GM12892 (cell line): ENCODE results near the gene PPP6R3.
"Not testable (repeated sequence)": the region's sequence is repeated elsewhere in the genome, so short reads cannot be mapped to it uniquely, and the experiment has no call there.

ENCODE experiments used
- DNase-seq: peaks from one replicate; pipeline ENCODE4 v3.0.0; 2011; ENCODE audit not compliant: insufficient read length
- FAIRE-seq: peaks from 2 replicates; lab custom pipeline; 2011; peaks lifted over from hg19 to GRCh38; lab: Jason Lieb, UNC
- POLR2A ChIP-seq: IDR thresholded peaks from 2 replicates; pipeline ENCODE4 v1.6.1; 2011; ENCODE audit warnings: low read depth, low read length, control low read depth
- POLR2AphosphoS5 ChIP-seq: IDR thresholded peaks from 2 replicates; pipeline ENCODE4 v1.6.1; 2011; ENCODE audit warnings: low read depth, low read length, control low read depth
- TAF1 ChIP-seq: IDR thresholded peaks from 2 replicates; pipeline ENCODE4 v1.6.1; 2011; ENCODE audit warnings: low read depth, mild to moderate bottlenecking, control low read depth, low read length, borderline replicate concordance

Gene PPP6R3

GRCh38 chr11:68632802-68633201 lies 172.2 kb downstream of the PPP6R3 start:
- no peak for TF ChIP-seq POLR2AphosphoS5
- TF ChIP-seq TAF1 = no peak
- TF ChIP-seq POLR2A = no peak
- FAIRE-seq (no peak), DNase-seq (no peak)

DNA sequence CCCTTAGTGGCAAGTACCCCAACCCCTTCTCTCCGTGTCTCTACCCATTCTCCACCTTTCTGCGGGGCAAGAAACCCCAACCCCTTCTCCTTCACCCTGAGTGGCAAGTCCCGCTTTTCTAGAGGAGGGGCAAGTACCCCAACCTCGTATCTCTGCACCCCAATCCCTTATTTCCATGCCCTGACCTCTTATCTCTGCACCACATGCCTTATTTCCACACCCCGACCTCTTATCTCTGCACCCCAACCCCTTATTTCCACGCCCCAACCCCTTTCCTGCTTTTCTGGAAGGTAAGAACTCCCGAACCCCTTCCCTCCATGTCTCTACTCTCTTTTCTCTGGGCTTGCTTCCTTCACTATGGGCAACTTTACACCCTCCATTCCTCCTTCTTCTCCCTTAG lies 174.1 kb downstream of the PPP6R3 start:
- DNase-seq, FAIRE-seq: not testable (repeated sequence)

DNA sequence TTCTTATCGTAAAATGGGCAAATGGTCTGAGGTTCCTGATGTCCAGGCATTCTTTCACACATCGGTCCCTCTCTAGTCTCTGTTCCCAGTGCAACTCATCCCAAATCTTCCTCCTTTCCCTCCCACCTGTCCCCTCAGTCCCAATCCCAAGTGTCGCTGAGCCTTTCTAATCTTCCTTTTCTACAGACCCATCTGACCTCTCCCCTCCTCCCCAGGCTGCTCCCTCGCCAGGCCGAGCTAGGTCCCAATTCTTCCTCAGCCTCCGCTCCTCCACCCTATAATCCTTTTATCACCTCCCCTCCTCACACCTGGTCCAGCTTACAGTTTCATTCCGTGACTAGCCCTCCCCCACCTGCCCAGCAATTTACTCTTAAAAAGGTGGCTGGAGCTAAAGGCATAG lies 174.6 kb downstream of the PPP6R3 start:
- FAIRE-seq, DNase-seq: not testable (repeated sequence)

GRCh38 chr11:68635883-68636282 lies 175.3 kb downstream of the PPP6R3 start:
- FAIRE-seq, DNase-seq: not testable (repeated sequence)

- not testable (repeated sequence) for DNase-seq, FAIRE-seq
Measured at GRCh38 chr11:68639322-68639721, 178.8 kb downstream of the PPP6R3 start.

DNA sequence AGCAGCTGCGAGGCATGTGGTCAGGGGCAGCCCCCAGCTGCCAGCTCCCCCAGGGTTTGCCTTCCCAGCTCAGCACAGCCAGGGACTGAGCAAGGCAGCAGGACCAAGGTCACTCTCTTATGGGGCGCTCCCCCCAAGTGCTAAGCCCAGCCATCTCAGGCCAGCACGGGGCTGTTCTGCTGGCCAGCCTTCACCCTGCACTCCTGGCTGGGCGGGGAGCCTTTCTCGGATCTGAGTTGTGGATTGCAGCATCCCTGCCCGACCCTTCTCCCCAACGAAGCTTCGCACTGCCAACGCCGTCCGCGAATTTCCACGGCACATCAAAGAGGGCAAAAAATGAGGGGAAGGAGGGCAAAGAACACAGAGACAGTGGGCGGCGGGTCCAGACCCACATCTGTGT lies 181.3 kb downstream of the PPP6R3 start:
- FAIRE-seq (no peak), DNase-seq (no peak)
- TF ChIP-seq TAF1 = no peak
- TF ChIP-seq POLR2A = no peak
- no peak for TF ChIP-seq POLR2AphosphoS5

GRCh38 chr11:68643585-68643984 lies 183.0 kb downstream of the PPP6R3 start:
- FAIRE-seq = no peak
- TF ChIP-seq POLR2A (no peak), POLR2AphosphoS5 (no peak), TAF1 (no peak)
- no peak for DNase-seq

DNA sequence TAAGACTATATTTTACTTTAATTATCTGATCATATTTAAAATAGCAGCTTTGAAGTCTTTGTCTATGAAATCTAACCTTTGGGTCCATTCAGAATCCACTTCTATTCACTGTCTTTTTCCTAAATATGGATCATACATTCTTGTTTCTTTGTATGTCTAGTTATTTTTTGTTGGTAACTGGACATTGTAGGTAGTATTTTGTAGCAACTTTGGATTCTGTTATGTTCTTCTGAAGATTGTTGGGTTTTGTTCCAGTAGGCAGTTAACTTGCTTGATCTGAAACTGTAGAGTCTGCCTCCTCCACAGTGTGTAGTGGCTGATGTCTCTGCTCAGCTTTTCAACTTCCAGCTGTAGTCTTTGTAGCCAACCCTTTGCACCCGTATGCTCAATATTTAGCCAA lies 186.3 kb downstream of the PPP6R3 start:
- TF ChIP-seq POLR2AphosphoS5 (no peak), TAF1 (no peak), POLR2A (no peak)
- DNase-seq = no peak
- FAIRE-seq = no peak

DNA sequence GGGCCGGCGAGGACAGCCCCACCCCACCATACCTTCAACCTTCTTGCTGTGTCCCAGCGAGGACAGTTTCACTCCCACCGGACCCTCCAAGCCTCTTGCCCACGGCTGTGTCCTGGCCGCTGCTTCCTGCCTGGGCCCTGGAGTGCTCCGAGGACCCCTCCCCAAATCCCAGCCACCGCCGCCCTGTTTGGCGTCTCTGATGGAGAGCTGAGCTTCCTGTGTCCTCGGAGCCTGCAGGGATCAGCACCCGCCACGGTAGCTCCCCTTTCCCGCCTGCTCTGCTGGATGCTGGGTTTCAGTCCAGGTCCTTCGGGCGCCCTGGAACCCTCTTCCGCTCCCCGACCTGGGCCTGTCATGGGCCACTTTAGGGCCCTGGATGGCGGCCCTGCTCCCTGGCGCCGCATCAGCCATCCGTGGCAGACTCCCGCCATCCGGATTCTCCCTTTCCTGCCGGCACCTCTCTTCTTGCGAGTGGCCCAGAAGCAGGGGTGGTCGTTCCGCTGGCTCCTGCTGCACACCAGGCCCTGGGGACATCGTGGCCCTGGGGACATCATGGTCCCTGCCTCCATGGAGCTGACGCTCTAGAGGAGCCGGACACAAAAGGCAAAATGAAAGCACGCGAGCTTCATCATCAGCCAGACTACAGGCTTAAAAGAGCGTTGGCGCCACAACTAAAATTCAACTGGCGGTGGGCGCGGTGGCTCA lies 189.5 kb downstream of the PPP6R3 start:
- FAIRE-seq (no peak), DNase-seq (no peak)
- TF ChIP-seq POLR2AphosphoS5 = no peak
- no peak for TF ChIP-seq TAF1
- TF ChIP-seq POLR2A = no peak

- FAIRE-seq = no peak
- TF ChIP-seq TAF1 (no peak), POLR2AphosphoS5 (no peak), POLR2A (no peak)
Measured at GRCh38 chr11:68650801-68651200, 190.2 kb downstream of the PPP6R3 start.

DNA sequence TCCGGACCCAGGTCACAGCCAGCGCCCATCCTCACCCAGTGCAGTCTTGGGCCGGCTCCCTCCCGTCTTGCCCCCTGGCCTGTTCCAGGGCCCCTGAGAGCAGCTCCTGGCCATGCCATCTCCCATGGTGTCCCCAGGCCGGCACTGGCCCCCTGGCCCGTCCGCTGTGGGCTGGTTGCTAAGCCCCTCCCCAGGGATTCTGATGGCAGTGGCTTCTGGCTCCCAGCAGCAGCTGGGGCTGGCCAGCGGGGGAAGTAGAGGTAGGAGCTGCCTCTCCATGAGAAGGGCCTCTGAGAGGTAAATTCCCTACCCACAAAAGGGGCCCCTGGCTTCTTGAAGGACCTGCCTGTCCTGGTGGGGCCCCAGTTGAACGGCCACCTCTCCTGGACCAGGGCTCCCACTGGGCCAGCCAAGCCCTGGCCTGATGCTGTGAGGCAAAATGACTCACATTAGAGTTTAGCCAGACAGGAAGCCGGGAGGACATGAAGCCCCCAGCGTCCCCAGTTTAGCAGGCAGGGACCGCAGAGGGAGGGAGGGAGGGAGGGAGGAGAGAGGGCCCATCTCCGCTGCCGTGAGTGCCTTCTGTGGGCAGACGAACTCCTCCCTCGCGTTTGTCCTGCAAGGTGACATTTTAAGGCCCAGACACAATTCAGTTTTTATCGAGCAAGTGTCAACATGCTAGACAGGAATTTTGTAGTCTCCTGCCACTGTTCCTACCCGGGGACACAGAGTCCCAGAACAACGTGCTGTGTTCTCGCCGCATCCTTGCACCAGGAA lies 190.8 kb downstream of the PPP6R3 start:
- no peak for FAIRE-seq
- DNase-seq = no peak
- TF ChIP-seq TAF1 (no peak), POLR2A (no peak), POLR2AphosphoS5 (no peak)

More at GRCh38 chr11:68650801-68651200, 190.2 kb downstream of the PPP6R3 start:
- no peak for DNase-seq

DNA sequence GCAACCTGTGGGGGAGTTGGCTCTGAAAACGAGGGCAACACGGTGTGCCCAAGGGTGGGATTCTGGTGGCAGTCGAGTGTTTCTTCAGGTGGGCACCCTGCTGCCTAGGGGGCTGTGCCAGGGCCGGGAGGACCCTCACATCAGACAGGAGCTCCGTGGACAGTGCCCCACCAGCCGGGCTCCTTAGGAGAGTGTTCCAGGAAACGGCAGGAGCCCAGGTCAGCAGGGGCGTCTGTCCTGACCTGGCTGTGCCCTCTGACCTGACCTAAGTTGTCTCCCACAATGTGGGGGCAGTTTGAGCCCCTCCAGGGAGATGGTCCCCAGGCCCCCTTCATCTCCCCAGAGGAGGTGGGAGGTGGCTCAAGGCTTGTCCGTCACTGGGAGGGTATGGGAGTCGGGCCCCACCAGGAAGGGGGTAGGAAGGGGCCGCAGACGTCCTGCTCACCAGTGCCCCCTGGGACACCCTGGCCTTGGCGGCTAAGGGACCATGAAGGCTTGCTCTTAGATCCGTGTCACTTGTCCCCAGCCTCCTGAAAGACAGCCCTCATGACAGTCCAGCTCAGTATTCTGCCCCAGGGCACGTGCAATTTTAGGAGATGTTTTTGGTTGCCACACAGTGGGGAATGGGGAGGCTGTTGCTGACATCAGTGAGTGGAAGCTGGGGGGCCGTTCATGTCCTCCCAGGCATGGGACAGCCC lies 191.6 kb downstream of the PPP6R3 start:
- DNase-seq (no peak), FAIRE-seq (no peak)
- TF ChIP-seq POLR2A = no peak
- no peak for TF ChIP-seq TAF1
- no peak for TF ChIP-seq POLR2AphosphoS5
